H1 (cell line): Measurements from ENCODE around the gene IFNG-AS1. TPM values are rescaled to one million over a fixed set of nuclear protein-coding genes. Genes with fewer than 3 reads are reported as not detected.

Experiments used
- CHD2 ChIP-seq: IDR thresholded peaks from 2 replicates; pipeline ENCODE4 v1.6.1; 2012; ENCODE audit warnings: low read length, improper control_type of control experiment
- polyA plus RNA-seq, 7 experiments: library from polyadenylated mRNA; depleted of rRNA in 3 of 7; stranded (reverse) in 5 of 7; unstranded in 2 of 7; fragments of >200 nt in 5 of 7; fragments of 200-250 nt in 2 of 7; gene quantifications; 1 replicate in 5 of 7; 2 replicates in 1 of 7; 4 replicates in 1 of 7; pipeline versions ENCODE4 v1.2.1 to v1.2.3, GENCODE V29; 2011 to 2013; ENCODE audit warnings: missing spikeins in 2 of 7, mixed read lengths in 2 of 7
- total RNA-seq: library from RNA; stranded (reverse); fragmentation: NEBNext Ultra II Directional; extraction: Animal tissue kit (Norgen Biotek cat#: 25700); gene quantifications from 2 replicates; pipeline ENCODE4 v1.2.1, GENCODE V29; 2021

The IFNG-AS1 gene
- total and polyA plus RNA-seq, 2 of the 8 experiments (the other 6 are each of a cell fraction or from before 2014, with no cell fraction given) = not detected

DNA sequence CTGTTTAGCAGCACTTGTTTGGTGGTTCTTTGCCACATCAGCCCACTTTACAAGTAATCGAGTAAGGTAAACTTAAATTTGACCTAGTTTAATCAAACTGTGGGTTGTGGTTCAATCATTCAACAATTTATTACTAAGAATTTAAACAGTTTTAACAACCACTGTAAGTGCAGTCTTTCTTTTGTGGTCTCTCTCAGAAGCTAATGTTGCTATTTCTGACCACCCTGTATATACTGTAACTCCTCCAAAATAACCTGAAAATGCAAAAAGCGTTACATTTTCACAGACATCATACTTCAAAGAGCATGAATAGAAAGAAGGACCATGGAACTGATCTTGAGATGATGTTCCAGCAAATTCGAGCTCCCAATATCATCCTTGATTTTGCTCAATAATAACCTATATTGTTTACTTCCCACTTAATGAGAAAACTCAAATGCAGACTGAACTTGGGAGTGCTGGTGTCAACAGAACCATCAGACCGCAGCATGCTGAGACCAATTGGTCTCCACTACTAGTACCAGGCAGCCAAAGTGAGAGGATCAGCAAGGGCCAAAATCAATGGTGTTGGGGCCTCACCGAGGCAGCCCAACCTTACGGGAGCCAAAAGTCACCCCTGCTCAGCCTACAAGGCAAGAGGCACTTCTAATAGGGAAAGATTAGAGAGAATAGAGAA lies 22.1 kb downstream of the IFNG-AS1 start (continued):
- no peak for TF ChIP-seq CHD2
- TF ChIP-seq, all 59 proteins: peak for 0
